GM19452 (cell line): ENCODE results near the gene COL13A1.

Source experiments
- ATAC-seq: cut with Tn5 transposase; IDR thresholded peaks from one replicate; pipeline ENCODE4 v1.9.1; 2021; ENCODE audit not compliant: unreplicated experiment

Gene COL13A1

DNA sequence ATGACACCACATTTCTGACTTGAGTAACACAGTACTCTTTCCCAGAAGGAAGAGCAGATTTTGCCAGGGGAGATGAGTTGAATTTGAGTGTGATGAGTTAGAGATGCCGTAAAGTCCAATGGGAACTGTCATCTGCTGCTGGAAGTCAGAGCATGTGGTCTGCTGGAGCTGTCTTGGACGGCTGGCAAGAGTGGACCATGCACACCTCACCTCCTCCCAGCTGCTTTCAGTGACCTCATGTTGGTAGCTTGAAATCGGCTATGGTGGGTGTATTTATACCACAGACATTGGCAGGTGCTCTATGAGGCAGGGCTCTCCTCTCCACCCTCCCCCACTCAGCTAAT is 82.3 kb downstream of the COL13A1 start:
- no peak for ATAC-seq

GRCh38 chr10:69884686-69885085 is 83.0 kb downstream of the COL13A1 start:
- no peak for ATAC-seq

DNA sequence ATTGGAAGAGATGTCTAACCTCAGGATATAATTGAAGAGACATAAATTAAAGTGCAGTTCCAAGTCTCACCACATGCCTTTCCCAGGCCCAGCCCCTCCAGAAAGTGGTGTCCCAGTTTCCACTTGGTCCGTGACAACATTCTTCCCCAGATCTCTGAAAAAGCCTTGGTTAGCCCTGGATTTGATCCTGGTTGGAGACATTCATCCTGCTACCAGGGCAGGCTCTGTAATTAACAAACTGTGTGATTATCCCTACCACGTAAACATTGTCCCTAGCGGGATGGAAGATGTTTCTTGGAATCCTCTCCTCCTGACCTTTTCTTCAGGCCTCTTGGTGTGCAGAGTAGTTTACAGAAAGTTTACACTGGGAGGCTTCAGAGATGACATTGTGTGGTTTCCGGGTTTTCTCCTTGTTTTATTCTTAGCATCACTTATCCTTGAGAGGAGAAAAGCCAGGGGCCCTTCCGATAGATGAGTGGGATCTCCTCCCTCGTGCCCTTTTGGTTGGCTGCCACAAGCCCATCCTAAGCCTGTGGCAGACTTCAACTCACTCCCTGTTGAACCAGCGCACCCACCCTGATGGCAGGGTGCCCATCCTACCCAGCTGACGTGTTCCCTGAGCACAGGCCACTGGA is 83.8 kb downstream of the COL13A1 start:
- no peak for ATAC-seq

GRCh38 chr10:69888882-69889584 is 87.3 kb downstream of the COL13A1 start:
- ATAC-seq = no peak

GRCh38 chr10:69890065-69890847 is 88.5 kb downstream of the COL13A1 start:
- ATAC-seq = no peak

- ATAC-seq = no peak
Measured at GRCh38 chr10:69891057-69891617, 89.4 kb downstream of the COL13A1 start.

DNA sequence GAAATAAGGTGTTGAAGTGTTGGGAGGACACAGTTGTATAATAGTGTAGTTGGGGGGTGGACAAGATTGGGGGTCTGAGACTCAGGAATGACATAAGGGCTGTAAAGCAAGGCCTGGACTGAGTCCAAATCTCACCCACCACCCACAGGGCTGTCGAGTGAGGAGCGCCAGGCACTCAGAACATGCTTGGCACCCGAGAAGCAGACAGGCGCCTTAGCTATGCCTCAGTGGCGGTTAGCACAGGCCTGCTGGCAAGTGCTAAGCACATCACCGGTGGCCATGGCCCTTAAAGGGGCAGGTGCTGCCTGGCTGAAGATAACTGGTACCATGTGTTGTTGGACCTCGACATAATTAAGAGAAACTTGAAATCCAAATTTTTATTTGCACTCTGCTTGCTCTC is 90.7 kb downstream of the COL13A1 start:
- no peak for ATAC-seq

DNA sequence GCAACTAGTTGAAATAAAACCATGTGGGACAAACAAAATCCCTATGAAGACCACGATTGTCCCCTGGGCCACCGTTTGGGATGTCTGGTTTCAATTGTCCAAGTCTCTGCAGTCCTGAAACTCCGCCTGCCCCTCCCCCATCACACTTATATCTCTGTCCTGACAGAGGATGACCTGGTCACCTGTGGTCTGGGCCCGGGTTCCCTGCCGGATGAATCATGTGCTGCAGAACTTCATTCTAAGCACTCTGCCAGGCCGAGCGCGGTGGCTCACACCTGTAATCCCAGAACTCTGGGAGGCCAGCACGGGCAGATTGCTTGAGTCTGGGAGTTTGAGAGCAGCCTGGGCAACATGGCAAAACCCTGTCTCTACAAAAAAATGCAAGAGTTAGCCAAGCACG is 91.1 kb downstream of the COL13A1 start:
- ATAC-seq = no peak

DNA sequence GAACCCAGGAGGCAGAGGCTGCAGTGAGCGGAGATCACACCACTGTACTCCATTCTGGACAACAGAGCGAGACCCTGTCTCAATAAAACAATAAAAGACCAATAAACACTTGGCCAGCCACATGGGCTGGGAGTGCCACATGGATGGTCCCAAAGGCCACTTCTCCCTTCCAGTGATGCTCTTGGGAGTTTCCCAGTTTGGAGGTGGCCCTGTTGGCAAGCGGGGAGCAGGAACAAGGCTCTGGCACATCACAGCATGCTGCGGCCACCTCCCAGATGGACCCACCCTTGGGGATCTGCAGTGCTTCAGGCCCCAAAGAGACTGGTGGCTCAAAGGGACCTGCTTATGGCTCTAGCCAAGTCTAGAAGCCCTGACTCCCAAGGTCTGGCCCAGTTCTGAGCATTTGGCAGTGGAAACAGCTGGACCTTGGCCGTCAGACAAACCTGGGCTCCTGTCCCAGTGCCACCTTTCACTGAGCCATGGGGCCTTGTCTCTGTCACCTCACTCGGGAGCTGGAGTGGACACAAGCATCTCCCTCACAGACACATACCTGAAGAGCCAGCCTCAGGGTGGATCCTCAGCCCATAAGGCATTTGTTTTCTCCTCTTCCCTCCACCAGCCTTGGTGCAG is 91.7 kb downstream of the COL13A1 start:
- ATAC-seq = no peak

- ATAC-seq = no peak
Measured at GRCh38 chr10:69894156-69894555, 92.5 kb downstream of the COL13A1 start.

DNA sequence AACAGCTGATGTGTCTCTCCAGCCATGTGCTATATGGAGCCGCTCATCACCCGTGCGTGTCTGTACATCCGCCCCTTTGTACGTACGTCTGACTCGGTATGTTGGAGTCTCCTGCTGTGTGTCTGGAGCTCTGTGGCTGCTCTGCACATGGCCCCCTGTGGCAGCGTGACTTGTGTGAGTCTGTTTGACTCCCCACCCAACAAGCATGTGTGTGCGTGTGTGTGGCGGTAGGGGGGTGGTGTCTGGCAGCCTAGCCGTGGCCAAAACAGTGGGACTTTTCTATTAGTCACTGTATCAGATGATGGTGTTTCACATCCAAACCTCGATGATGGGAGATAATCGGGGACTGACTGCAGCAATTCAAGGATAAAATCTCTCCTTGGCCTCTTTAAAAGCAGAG is 94.1 kb downstream of the COL13A1 start:
- ATAC-seq = no peak

GRCh38 chr10:69896606-69897231 is 95.0 kb downstream of the COL13A1 start:
- ATAC-seq = no peak

DNA sequence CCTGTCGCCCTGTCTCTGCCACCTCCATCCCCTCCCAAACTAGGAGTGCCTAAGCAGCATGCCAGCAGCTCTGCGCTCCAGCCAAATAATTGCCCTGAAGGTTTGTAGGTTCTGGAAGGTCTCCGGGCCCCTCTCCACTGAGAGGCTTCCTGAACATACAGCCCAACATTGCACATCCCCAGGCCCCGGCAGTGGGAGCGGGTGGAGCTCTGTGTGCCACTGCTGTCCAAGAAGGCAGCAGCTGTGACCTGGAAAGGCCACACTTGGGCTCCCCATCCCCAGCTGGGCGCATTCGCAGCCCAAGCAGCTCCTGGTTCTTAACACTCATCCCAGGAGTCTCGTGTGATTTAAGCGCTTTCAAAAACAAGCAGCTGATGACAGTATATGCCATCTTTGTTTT is 95.7 kb downstream of the COL13A1 start:
- no peak for ATAC-seq

DNA sequence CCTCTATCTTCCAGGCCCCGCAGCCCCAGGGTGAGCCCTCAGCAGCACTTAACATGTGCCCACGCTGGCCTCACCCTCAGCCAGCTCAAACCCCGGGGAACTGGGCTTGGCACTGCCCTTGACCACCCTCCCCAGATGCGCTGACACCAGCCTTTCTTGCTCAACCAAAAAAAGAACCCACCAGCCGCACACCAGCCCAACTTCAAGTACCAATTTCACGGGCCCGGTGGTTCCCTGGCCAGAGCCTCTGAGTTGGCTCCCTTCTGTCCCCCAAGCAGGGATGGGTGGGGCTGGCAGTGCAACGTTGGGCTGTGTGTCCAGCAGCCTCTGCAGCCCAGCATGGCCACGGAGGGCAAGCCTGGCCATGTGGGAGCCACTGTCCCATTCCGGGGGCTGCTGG is 96.3 kb downstream of the COL13A1 start:
- ATAC-seq = no peak

- ATAC-seq = no peak
Measured at GRCh38 chr10:69898524-69898923, 96.8 kb downstream of the COL13A1 start.

DNA sequence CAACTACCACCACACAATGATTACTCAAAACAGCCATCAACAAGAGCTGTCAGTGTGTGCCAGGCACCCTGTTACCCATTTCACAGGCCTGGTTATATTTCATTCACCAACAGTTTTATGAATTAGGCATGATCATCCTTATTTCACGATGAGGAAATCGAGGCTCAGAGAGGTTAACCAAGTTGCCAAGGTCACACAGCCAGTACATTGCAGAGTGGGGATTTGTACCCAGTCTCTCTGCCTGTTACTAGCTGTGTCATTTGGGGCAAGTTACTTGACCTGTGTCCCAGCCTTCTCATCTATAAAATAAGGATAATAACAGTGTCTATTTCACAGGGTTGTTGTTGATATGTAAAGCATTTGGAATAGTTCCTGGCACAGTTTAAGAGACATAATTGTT is 97.2 kb downstream of the COL13A1 start:
- no peak for ATAC-seq

DNA sequence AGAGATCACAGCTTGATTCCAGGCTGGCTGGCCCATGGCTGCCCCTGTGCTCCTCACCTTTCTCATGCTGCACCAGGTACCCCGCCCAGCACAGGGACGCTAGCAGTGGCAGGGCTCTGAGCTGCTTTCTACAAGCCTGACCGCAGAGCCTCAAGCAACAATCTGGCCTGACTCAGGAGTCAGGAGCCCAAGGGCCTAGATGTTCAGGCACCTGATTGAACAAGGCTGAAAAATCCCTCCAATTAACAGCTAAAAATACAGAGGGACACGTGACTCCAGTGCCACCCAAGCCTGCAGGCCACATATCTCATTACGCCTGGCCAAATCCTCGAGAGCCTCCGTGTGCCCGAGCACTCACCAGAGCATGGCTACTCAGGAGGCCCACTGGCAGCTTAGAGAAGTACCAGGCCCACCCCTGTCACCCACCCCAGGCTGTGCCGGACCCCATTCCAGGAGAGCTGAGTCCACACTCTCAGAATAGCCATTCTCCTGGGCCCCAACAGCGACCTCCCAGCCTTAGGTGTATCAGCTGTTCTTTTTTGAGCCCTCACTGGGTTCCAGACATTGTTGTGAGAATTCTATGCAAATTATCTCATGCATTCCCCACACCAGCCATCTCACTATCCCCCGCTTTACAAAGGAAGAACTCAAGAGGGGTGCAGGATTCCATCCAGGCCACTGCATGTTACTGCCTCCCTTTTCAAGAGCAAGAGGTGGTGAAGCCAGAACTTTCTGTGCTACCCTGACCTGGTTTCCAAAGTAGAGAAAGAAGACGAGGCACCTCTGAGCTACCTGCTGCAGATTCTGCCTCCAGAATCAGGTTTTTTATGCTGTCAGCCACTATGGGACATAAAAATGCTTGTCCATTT is 98.3 kb downstream of the COL13A1 start:
- no peak for ATAC-seq

DNA sequence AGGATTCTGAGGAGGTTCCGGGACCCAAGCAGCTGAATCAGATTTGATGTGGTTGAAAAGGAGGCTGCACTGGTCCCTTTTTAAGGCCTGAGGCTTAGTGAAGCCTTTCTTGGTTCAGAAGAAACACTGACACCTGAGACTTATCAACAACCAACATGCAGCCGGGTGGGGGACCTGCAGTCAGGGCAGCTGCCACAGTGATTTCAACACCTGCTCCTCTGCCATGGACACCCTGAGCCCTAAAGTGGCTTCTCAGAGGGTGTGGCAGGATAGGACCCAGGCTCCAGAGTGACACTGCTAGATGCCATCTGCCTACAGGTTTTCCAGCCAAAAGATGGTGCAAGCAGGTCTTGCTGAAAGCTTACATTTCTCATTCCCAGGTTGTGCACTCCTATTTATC is 99.3 kb downstream of the COL13A1 start:
- ATAC-seq = no peak

DNA sequence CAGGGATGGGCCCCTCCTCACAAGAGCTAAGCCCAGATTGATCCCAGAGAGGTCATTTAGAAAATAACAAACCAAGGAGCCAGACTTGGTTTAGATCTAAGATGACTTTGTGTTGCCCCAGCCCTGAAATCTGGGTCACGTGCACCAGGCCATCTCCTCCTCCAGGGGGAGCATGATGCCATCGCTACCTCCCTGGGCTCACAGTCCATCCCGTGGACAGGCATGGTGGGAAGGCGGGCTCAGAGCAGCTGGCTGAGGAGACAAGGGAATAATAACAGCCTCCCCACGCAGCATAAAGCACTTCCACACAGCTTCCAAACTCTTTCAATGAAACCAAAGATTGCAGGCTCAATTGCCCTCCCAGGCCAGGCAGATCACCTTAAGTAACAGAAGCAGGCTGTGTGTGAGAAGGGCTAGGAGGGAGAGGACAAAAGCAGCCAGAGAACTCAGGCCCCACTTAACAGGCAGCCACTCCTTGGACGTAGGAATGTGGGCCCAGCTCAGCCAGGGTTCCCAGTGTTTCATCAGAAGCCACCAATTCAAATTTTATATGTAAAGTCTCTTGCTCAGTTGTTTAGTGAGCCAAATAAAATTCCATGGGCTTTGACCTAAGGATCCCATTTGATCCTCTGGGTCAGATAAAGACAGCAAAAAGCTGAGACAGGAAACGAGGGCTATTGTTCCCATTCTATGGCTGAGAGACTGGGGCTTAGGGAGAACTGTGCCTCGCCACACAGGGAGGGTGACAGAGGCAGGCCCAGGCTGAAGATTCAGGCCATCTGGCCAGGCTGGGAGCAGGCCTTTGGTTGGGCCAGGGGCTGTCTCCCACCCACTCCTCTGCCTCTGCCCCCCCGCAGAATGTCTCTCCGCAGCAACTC is 100.2 kb downstream of the COL13A1 start:
- ATAC-seq = no peak
